Fibroblast of villous mesenchyme (primary cell): Measurements from ENCODE around the gene HOXB8. TPM values are rescaled to one million over a fixed set of nuclear protein-coding genes. Genes with fewer than 3 reads are reported as not detected.

Source experiments
- DNase-seq: peaks from one replicate; pipeline ENCODE4 v3.0.0-alpha.2; 2010; ENCODE audit warnings: low read depth
- H3K4me3 ChIP-seq: 2 replicates; pipeline ENCODE4 v1.5.1; 2011; ENCODE audit warnings: low read depth, mild to moderate bottlenecking, low read length
- total RNA-seq: library from RNA; depleted of rRNA; stranded (reverse); fragments of >200 nt; gene quantifications from 2 replicates; pipeline ENCODE4 v1.2.3, GENCODE V29; 2012
- TF ChIP-seq, protein P1 (sequence below): IDR thresholded peaks from 2 replicates; pipeline ENCODE4 v1.5.1; 2012; ENCODE audit warnings: low read depth, mild to moderate bottlenecking, low read length; ENCODE audit not compliant: insufficient read depth

Gene HOXB8
- total RNA-seq, 1 donor: not detected

DNA sequence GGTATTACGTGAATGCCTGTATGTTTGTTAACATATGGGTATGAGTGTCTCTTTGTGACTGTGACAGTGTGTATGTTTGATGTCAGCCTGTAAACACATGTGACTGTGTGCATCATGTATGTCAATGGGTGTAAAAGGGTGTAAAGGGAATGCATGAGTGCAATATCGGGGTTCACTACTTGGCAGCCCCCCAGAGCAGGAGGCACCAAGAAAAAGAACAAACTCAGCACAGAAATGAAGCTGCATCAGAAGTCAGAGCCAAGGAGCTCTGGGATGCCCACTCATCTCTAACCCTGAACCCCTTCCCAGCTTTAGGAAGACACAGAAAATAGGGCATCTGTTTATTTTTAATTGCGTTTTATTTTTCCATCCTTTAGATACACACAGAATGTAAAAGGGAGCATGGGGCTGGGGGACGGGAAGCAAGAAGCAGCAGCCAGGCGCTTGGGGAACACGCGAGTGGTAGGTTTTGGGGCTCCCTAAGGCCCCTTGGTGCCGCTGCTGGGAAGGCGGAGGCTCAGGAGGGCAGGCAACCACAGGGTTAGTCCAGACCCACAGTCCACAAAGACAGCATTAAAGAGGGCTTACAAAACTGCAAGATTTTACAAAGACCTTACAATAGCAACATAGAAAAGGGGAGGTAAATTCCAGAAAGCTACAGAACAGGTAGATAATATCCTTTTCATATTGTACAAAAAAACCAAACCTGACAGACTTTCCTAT, 8.0 kb downstream of the HOXB8 start:
- no peak for DNase-seq
- H3K4me3 ChIP-seq: no peak overlapping the region
- TF ChIP-seq, protein P1, sequence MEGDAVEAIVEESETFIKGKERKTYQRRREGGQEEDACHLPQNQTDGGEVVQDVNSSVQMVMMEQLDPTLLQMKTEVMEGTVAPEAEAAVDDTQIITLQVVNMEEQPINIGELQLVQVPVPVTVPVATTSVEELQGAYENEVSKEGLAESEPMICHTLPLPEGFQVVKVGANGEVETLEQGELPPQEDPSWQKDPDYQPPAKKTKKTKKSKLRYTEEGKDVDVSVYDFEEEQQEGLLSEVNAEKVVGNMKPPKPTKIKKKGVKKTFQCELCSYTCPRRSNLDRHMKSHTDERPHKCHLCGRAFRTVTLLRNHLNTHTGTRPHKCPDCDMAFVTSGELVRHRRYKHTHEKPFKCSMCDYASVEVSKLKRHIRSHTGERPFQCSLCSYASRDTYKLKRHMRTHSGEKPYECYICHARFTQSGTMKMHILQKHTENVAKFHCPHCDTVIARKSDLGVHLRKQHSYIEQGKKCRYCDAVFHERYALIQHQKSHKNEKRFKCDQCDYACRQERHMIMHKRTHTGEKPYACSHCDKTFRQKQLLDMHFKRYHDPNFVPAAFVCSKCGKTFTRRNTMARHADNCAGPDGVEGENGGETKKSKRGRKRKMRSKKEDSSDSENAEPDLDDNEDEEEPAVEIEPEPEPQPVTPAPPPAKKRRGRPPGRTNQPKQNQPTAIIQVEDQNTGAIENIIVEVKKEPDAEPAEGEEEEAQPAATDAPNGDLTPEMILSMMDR: no peak

DNA sequence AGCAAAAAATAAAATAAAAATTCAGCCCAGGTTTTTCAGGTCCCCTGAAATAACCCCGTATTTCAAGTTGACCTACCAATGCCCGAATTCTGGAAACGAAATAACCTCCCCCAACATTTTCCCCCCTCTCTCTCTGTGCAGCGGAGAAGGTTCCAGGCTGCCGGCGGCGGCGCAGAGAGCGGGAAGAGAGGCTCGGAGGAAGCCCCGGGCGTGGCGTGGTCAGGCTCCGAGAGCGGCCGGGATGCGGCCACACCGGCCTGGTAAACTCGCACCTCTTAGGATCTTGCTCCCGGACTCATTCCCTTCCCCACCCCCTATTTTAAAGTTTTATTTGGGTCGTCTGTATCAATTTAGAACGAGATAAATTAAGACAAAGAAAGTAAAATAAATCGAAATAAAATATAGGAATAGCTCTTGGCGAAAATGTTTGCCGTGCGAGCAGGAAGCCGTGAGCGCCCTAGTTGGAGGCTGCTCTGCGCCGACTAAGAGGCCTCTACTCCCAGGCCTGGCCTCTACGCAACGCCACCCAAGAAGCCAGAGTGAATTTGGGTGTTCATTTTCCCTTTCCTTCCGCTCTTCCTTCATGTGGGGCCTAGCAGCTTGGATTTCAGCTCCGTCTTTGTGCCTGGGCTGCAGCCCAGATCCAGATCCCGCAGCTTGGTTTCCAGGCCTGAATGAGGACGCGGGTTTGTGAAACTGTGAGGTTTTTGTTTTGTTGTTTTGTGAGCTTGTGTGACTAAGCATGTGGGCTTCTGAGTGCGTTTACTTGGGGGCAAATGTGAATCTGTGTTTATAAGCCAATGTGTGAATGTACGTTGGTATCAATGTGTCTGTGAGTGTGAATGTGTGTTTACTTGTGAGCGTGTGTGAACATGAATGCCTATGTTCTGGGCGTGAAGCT, 8.9 kb downstream of the HOXB8 start:
- DNase-seq: no peak
- H3K4me3 ChIP-seq: no peak overlapping the region
- TF ChIP-seq, protein P1: no peak

DNA sequence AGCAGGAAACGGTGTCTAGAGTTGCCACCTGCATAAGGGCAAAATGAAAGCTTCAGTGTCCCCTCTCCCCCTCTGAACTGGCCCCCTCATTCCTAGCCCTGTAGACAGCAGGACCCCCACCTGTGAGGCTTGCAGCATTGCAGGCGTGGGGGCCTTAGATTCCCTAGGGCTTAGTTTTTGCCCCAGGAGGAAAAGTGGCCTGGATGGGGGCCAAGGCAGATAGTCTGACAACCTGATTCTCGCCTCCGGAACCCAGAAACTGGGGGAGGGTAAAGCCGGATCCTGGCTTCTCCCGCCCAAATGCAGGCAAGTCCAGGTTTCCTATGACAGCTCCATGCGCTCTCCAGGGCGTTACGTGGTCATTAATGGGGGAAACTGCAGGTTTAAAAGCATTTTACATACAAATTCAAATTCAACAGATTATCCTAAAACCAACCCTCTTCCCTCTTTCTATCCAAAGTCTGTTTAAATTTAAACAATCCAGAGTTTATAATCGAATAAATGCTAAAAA, 9.6 kb downstream of the HOXB8 start:
- no peak for DNase-seq
- H3K4me3 ChIP-seq: no peak overlapping the region
- TF ChIP-seq, protein P1: no peak

DNA sequence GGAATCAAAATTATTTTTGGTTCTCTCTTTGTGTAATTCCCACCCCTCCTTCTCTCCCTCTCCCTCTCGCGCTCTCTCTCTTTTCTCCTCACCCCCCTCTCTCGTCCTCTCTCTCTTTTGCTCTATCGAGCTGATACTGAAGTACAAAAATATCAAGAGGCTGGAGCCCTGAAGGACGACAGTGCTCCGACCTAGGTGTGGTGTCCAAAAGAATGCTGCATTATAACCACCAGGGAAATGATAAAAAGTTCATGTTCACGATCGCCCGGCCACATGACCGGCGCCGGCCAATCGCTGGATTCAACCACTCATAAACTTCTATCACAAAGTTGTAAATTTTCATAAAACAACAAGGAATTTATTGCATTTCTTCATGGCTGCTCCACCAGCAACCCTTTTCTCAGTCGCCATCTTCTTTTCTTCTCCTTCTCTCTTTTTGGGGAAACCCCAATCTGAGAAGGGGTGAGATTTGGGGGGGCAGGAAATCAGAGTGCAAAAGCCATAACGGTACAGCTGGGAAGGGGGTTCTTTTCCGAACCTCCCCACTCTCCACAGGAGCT, 10.2 kb downstream of the HOXB8 start, which contains the start of gene HOXB6:
HOXB6 (minus strand) TSS at position 217 of the 560 bp plus-strand sequence. CDS start 6,836 bp downstream, outside the sequence.
- no peak for DNase-seq
- peak within 1 kb of the TSS; percentile 50 for H3K4me3 ChIP-seq

DNA sequence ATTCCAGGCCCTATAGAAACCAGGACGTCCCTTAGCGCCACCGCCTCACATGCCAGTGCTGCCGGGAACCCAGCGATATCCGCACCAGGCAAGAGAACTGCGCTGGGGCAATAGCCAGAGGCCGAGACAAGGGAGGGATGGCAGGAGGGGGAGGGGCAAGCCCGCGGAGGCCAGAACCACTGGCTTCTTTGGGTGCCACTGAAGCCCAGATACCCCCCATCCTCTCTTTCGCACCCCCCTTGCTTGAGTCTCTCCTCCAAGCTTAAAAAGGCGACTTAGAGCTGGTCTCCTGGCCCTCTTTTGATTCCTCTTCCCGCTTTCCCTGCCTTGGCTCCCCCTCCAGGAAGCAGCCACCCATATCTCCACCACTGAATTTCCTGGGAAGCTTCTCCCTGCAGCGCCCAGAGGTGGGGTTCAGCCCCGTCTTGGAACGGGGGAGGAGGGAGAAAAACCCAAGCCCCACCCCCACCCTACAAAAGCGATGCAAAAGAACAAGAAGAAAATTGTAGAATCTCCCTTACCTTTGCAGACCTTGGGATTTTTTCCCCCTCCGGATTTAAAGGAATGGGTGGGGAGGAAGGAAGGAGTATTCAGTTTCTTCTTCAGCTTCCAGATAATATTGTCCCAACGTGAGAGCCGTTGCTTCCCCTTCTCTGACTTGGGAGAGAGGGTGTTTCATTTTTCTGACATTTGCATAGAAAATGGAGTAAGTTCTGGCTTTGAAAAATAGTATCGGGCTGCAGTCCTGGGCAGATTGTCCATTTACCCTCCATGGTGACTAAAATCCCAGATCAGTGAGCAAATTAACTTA, 10.9 kb downstream of the HOXB8 start:
- no peak for DNase-seq
- TF ChIP-seq, protein P1: no peak
- peak overlapping the region; percentile 50 for H3K4me3 ChIP-seq

More for the DNA sequence above, 10.2 kb downstream of the HOXB8 start, which contains the start of gene HOXB6:
- TF ChIP-seq, protein P1: no peak
